NB4 (cell line): Measurements from ENCODE around the gene NCK2.

Source experiments
- CTCF ChIP-seq: IDR thresholded peaks from one replicate; pipeline ENCODE4 v1.5.1; 2012; ENCODE audit warnings: low read depth, low read length
- POLR2A ChIP-seq: IDR thresholded peaks from 2 replicates; pipeline ENCODE4 v1.6.1; 2011; ENCODE audit warnings: mild to moderate bottlenecking; ENCODE audit not compliant: insufficient read length; ENCODE audit errors: extremely low read depth

- TF ChIP-seq CTCF (no peak), POLR2A (no peak)
These were observed 11.6 kb upstream of the NCK2 start for GRCh38 chr2:105732955-105733607.
